Activated naive CD4-positive, alpha-beta T cell treated with anti-CD3 and anti-CD28 coated beads, Interleukin-2, amount 10 ng/mL, durations not matched to agents 5 hours and 36 hours (primary cell): ENCODE data around the gene LCE2D. TPM values are rescaled to one million over a fixed set of nuclear protein-coding genes. Genes with fewer than 3 reads are reported as not detected.

Experiments
- total RNA-seq, 2 experiments: library from RNA; stranded (reverse); gene quantifications; one replicate each; pipeline ENCODE4 v1.2.3, GENCODE V29; 2021

The LCE2D gene, protein sequence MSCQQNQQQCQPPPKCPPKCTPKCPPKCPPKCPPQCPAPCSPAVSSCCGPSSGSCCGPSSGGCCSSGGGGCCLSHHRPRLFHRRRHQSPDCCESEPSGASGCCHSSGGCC
- total RNA-seq, result not detected

DNA sequence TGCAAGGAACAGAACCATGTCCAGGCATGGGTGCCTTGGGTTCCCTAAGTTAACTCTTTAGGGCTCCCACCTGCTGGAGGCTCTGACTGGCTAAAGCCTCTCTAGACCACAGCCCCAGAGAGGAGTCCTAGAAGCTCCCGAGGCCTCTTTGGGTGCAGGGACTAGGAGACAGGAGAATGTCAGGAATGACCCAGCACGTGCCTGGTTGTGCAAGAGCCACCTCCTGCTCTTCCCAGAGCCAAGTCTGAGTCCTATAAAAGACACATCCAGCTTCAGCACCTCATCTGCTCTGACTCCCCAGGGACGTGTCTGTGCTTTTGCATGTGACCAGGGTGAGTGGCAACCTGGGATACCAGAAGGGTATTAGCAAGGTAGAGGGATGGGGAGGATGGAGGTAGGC is at the start of gene LCE2D:
Gene LCE2D (plus strand): TSS at position 283 of the 400 bp plus-strand sequence. CDS start 726 bp downstream, outside the sequence.

DNA sequence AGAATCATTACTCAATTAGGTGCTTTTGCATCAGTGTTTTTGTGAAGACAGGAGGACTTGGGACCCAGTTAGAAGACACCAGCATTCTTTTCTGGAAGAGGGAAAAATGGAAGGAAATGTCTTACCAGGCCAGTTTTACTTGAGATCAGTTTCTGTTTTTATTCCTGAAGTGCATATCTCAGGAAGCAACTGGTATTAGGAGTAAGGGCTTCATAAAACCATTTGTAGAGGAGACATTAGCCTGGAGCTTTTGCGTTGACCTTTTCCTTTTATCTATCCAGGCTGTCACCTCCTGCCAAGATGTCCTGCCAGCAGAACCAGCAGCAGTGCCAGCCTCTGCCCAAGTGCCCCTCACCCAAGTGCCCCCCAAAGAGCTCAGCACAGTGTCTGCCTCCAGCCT is 49.7 kb upstream of the LCE2D start, which contains the start of gene LCE3B:
Gene LCE3B (plus strand): TSS at position 301 of the 400 bp plus-strand sequence. CDS start 0 bp downstream, at position 301.

DNA sequence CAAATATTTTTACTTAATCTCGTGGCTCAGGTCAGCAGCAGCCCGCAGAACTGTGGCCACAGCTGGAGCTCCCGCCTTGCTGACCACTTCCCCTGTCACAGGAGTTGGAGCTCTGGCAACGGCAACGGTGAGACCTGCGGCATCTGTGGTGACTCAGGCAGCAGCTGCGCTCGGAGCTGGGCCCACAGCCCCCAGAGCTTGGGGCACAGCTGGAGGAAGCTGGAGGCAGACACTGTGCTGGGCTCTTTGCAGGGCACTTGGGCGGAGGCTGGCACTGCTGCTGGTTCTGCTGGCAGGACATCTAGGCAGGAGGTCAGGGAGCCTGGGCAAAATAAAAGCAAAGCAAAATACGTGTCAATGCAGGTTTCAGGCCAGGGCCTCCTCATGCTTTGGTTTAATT is 40.4 kb upstream of the LCE2D start, which contains the start of gene LCE3A:
Gene LCE3A (minus strand): TSS at position 301 of the 400 bp plus-strand sequence. CDS start 0 bp downstream, at position 301.

GRCh38 chr1:152674983-152675382 is 11.8 kb downstream of the LCE2D start, which contains the start of gene LCE2C:
LCE2C (plus strand) TSS chr1:152675279; CDS start chr1:152676016, 737 bp downstream.

GRCh38 chr1:152685823-152686222 is 22.6 kb downstream of the LCE2D start, which contains the start of gene LCE2B:
LCE2B (plus strand) TSS chr1:152686123; CDS start chr1:152686844, 721 bp downstream.

GRCh38 chr1:152697701-152698600 is 34.8 kb downstream of the LCE2D start, which contains the start of gene LCE2A:
LCE2A (plus strand) TSS chr1:152698345; CDS start chr1:152698902, 557 bp downstream.

DNA sequence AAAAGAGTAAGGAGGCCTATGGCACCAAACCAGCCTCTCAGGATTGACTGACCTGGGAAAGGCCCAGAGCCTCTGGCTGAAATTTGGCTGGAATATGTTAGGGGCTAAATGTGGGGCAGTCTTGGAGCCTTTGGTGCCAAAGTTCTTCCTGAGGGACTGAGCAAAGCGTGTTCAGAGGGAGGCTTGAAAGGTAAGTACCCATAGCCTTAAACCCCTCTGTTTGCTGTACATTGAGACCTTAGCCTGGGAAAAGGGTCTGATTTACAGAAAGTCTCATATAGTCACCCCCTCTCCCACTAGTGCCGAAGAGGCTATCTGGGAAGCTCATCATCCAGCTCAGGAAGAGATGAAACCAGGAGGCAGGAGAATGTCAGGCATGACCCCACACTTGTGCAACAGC is 44.7 kb downstream of the LCE2D start, which contains the start of gene LCE4A:
Gene LCE4A (plus strand): TSS at position 301 of the 400 bp plus-strand sequence. CDS start 916 bp downstream, outside the sequence.

Other genes starting within 250 kb of the LCE2D start
- not detected for gene CRNN, start 249.1 kb upstream of the LCE2D start, total RNA-seq
- gene LCE5A, start 152.6 kb upstream of the LCE2D start, total RNA-seq, result not detected
- gene CRCT1, start 148.9 kb upstream of the LCE2D start, total RNA-seq, result not detected
- not detected for gene LCE3E, start 96.6 kb upstream of the LCE2D start, total RNA-seq
- gene LCE3D, start 82.9 kb upstream of the LCE2D start, total RNA-seq, result not detected
- not detected for gene LCE3C, start 63.1 kb upstream of the LCE2D start, total RNA-seq
- not detected for gene LCE3B, start 49.6 kb upstream of the LCE2D start, total RNA-seq
- gene LCE3A, start 40.3 kb upstream of the LCE2D start, total RNA-seq, result not detected
- gene LCE2C, start 11.9 kb downstream of the LCE2D start, total RNA-seq, result not detected
- not detected for gene LCE2B, start 22.7 kb downstream of the LCE2D start, total RNA-seq
- gene LCE2A, start 35.0 kb downstream of the LCE2D start, total RNA-seq, result not detected
- gene LCE4A, start 44.8 kb downstream of the LCE2D start, total RNA-seq, result not detected
- gene KPRP, start 94.6 kb downstream of the LCE2D start, total RNA-seq, result not detected
- gene LCE1F, start 111.8 kb downstream of the LCE2D start, total RNA-seq, result not detected
- not detected for gene LCE1E, start 122.9 kb downstream of the LCE2D start, total RNA-seq
- gene LCE1D, start 133.3 kb downstream of the LCE2D start, total RNA-seq, result not detected
- gene LCE1C, start 143.3 kb downstream of the LCE2D start, total RNA-seq, result not detected
- gene LCE1B, start 148.6 kb downstream of the LCE2D start, total RNA-seq, result not detected
- not detected for gene LCE1A, start 164.1 kb downstream of the LCE2D start, total RNA-seq
- gene LCE6A, start 179.5 kb downstream of the LCE2D start, total RNA-seq, result not detected
- gene LCE7A, start 196.6 kb downstream of the LCE2D start, total RNA-seq, result not detected
- not detected for gene SMCP, start 214.9 kb downstream of the LCE2D start, total RNA-seq
- not detected for gene IVL, start 245.2 kb downstream of the LCE2D start, total RNA-seq